OCI-LY3 (cell line): ENCODE measurements around the gene TSR3.

Experiments
- EZH2phosphoT487 ChIP-seq: fragments of 200-600 bp; shearing (Covaris generic); IDR thresholded peaks from 2 replicates; pipeline ENCODE4 v1.6.1; 2018; ENCODE audit warnings: antibody characterized with exemption, mixed run types, low read depth
- TF ChIP-seq, protein P1 (sequence below): fragments of 200-600, 300-600 bp; sonication (generic); IDR thresholded peaks from 2 replicates; pipeline ENCODE4 v1.5.1; 2014; ENCODE audit warnings: antibody characterized with exemption, low read length, low read depth

DNA sequence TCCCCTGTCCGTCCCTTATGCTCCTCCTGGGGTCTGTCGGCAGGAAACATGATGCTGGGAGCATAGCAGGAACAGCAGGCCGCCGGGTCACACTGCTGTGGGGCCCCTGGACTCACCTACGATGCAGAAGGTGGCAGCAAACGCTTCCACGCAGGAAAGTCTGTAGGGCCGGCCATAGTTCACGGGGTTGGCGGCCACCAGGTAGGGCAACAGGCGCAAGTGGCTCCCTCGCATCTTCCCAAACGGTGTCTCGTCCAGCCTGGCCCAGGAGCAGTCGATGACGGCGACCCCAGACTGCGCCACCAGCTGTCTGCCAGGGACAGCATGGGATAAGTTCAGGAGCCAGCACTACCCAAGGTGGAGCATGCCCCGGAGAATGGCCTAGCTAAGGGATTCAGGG is 987 bp downstream of the TSR3 start:
- TF ChIP-seq, protein P1, sequence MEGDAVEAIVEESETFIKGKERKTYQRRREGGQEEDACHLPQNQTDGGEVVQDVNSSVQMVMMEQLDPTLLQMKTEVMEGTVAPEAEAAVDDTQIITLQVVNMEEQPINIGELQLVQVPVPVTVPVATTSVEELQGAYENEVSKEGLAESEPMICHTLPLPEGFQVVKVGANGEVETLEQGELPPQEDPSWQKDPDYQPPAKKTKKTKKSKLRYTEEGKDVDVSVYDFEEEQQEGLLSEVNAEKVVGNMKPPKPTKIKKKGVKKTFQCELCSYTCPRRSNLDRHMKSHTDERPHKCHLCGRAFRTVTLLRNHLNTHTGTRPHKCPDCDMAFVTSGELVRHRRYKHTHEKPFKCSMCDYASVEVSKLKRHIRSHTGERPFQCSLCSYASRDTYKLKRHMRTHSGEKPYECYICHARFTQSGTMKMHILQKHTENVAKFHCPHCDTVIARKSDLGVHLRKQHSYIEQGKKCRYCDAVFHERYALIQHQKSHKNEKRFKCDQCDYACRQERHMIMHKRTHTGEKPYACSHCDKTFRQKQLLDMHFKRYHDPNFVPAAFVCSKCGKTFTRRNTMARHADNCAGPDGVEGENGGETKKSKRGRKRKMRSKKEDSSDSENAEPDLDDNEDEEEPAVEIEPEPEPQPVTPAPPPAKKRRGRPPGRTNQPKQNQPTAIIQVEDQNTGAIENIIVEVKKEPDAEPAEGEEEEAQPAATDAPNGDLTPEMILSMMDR: no peak
- TF ChIP-seq EZH2phosphoT487: no peak
